ENCODE results near the gene TNRC18.

GRCh38 chr7:5303591-5304505 is 119.8 kb downstream of the TNRC18 start:
- no peak for TF ChIP-seq POLR2A (IDR thresholded peaks at IDR 0.05)
- no peak for TF ChIP-seq CTCF (IDR thresholded peaks at IDR 0.05)
- no peak for TF ChIP-seq POLR2AphosphoS5 (IDR thresholded peaks at IDR 0.05)
- TF ChIP-seq EP300 (IDR thresholded peaks at IDR 0.05) = no peak

Data from suprapubic skin (tissue), 4 donors.